OCI-M2 (cell line): ENCODE data around the gene SGPL1.
"Not testable (repeated sequence)": the region's sequence is repeated elsewhere in the genome, so short reads cannot be mapped to it uniquely, and the experiment has no call there.

Experiments
- DNase-seq: peaks from one replicate; lab custom pipeline; 2025; ENCODE audit not compliant: unreplicated experiment; lab: John Stamatoyannopoulos, UW

The SGPL1 gene

DNA sequence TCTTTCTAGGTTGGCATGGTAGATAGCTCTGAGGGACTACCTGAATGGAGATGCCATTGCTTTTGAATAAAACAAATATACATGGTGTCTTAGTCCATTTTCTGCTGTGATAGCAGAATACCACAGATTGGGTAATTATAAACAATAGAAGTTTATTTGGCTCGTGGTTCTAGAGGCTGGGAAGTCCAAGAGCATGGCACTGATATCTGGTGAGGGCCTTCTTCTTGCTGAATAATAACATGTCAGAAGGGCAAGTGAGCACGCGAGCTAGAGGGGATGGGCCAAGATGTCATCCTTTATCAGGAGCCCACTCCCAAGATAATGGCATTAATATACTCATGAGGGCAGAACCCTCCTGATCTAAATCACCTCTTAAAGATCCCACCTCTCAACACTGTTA lies 21.9 kb downstream of the SGPL1 start:
- no peak for DNase-seq

- DNase-seq, result no peak
Measured at GRCh38 chr10:70838270-70838805, 22.6 kb downstream of the SGPL1 start.

GRCh38 chr10:70840836-70841235 lies 25.1 kb downstream of the SGPL1 start:
- no peak for DNase-seq

DNA sequence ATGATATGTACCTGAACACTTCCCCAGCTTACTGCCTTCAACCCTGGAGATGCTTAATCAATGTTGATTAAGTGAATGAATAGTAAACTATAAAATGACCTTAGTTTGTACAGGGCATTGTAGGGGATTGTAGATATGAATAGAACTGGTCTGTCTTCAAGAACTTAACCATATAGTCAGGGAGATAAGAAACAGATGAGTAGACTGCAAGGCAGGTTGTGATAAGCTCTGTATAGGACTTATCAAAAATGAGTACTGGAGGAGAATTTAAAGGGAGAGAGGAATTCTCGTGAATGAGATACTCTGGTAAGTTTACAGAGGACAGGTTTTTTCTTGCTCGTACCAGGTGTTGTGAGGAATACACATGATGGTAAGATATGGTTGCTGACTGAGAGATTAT lies 27.6 kb downstream of the SGPL1 start:
- DNase-seq, result no peak

GRCh38 chr10:70843776-70844489 lies 28.2 kb downstream of the SGPL1 start:
- no peak for DNase-seq

DNA sequence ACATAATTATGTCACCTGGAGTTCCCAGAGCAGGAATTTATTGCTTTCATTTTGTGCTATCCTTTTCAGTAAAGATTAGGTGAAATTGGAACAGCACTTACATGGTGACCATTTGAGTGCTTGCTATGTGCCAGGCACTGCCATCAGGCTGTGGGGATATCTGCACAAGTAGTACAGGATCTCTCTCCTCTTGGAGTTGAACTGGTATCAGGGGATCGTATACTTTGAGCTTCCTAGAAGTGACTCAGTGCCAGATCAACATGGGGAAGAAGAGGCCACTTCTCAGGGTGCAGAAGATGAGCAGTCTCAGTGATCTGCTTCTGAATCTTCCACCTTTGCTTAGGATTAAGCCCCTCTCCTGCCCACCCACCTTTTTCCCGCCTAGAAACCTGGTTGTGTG lies 29.5 kb downstream of the SGPL1 start:
- no peak for DNase-seq

DNA sequence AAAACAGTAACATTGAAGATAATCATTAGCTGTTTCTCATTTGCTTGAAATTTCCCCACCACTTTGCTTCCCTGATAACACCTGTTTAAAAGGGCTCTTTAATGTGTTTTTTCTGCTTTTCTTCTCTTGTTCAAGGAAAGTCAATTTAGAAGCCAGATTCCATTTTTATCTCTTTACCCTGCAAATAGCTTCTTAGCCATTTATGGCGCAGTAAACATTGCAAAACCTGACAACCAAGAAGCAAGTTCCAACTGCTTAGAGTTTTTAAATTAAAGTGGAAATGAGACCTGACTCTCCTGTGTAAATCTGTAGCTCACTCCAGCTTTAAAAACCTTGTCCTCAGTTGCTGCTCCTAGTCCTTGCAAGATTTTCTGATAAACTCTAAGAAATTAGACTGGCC lies 30.1 kb downstream of the SGPL1 start:
- no peak for DNase-seq

DNA sequence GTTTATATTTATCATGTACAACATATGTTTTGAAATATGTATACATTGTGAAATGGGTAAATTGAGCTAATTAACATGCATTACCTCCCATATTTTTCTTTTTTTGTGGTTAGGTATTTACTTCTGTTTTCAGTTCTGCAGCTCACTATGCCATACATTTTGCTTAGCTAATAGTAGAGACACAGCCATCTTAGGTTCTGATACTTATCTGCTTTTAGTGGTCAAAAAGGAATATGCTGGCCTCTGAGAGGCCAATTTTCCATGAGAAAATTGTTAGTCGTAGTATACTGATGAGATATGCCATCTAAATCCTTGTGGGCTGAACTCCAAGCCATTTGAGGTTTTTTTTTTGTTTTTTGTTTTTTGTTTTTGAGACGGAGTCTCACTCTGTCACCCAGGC lies 31.0 kb downstream of the SGPL1 start:
- no peak for DNase-seq

GRCh38 chr10:70847659-70848360 lies 32.1 kb downstream of the SGPL1 start:
- no peak for DNase-seq

GRCh38 chr10:70849582-70850016 lies 33.9 kb downstream of the SGPL1 start:
- DNase-seq, result no peak

DNA sequence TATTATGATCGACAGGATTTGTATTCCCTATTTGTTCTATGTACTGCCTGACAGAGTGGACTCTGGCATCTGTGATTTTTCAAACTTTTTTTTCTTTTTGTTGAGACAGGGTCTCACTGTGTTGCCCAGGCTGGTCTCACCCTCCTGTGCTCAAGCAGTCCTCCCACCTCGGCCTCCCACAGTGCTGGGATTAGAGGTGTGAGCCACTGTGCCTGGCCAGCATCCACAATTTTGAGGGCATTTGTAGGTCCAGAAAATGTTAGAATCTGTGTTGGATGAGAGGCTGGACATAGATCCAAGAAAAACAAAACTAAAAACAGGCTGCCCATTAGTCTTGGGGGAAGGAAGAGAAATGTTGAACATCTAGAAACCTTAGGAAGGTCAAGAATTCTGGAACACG lies 34.3 kb downstream of the SGPL1 start:
- no peak for DNase-seq

GRCh38 chr10:70851597-70852475 lies 36.1 kb downstream of the SGPL1 start:
- no peak for DNase-seq

DNA sequence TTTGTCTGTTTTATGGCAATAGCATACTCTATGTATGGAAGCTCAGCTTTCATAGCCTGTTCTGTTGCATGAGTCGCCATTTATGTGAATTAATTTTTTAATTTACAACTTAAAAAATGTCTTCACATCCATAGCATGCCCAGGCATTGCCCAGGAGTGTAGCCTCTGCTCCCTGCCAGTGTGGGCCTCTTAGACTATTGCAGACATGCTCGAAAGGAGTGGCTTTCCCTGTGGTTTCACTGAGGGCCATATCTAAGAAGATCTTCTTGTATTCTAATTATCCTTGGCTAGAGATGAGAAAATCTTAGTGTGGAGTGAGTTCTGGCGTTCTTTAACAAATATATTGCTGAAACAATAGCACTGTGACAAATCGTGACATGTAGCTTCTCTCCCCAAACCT lies 37.3 kb downstream of the SGPL1 start:
- no peak for DNase-seq

DNA sequence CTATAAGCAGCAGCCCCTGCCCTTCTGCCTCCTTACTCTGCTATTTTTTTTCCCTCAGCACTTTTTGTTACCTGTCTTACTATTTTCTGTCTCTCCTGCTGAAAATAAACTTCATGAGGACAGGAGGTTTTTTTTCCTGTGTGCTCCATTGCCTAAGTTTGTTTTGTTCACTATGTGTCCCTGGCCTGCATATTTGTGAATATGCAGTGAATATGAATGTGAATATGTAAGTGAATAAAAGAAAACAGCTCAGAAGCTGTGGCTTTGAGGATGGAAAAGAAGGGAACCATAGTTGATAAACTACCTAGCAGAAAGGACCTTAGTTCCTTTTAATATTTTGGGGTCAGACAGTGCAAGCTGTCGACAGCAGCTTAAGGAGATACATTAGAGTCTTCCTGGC lies 37.7 kb downstream of the SGPL1 start:
- no peak for DNase-seq

GRCh38 chr10:70856454-70856853 lies 40.7 kb downstream of the SGPL1 start:
- DNase-seq, result no peak

GRCh38 chr10:70858759-70859158 lies 43.0 kb downstream of the SGPL1 start:
- DNase-seq, result no peak

GRCh38 chr10:70861495-70862197 lies 45.9 kb downstream of the SGPL1 start:
- DNase-seq, result not testable (repeated sequence)

- DNase-seq, result no peak
Measured at GRCh38 chr10:70863470-70864160, 47.9 kb downstream of the SGPL1 start.

- DNase-seq, result no peak
Measured at GRCh38 chr10:70864935-70865334, 49.2 kb downstream of the SGPL1 start.

GRCh38 chr10:70866424-70866823 lies 50.7 kb downstream of the SGPL1 start:
- DNase-seq, result no peak
